Parathyroid adenoma (tissue), 2 donors: ENCODE data around the gene MINAR2.

Experiments used
- H2AFZ ChIP-seq: fragments of 300-600 bp; sonication (generic); one replicate; pipeline ENCODE4 v1.7.0; 2017; ENCODE audit warnings: antibody characterized with exemption, mild to moderate bottlenecking
- H3K27ac ChIP-seq: fragments of 300-600 bp; sonication (generic); one replicate; pipeline ENCODE4 v1.7.0; 2017
- H3K27me3 ChIP-seq: fragments of 300-600 bp; sonication (generic); one replicate; pipeline ENCODE4 v1.7.0; 2017; ENCODE audit warnings: low read length; ENCODE audit not compliant: control insufficient read depth, insufficient read depth
- H3K36me3 ChIP-seq: fragments of 300-600 bp; sonication (generic); one replicate; pipeline ENCODE4 v1.7.0; 2017; ENCODE audit warnings: low read length; ENCODE audit not compliant: control insufficient read depth, insufficient read depth
- H3K4me1 ChIP-seq: fragments of 300-600 bp; sonication (generic); one replicate; pipeline ENCODE4 v1.7.0; 2017; ENCODE audit warnings: control low read depth
- H3K4me2 ChIP-seq: fragments of 300-600 bp; sonication (generic); one replicate; pipeline ENCODE4 v1.7.0; 2017; ENCODE audit warnings: low read length
- H3K4me3 ChIP-seq: fragments of 300-600 bp; sonication (generic); one replicate; pipeline ENCODE4 v1.7.0; 2017; ENCODE audit warnings: low read depth, low read length
- H3K79me2 ChIP-seq: fragments of 300-600 bp; sonication (generic); one replicate; pipeline ENCODE4 v1.7.0; 2017; ENCODE audit warnings: control low read depth
- H3K9ac ChIP-seq: fragments of 300-600 bp; sonication (generic); one replicate; pipeline ENCODE4 v1.7.0; 2017; ENCODE audit warnings: mild to moderate bottlenecking
- H3K9me3 ChIP-seq: fragments of 300-600 bp; sonication (generic); one replicate; pipeline ENCODE4 v1.7.0; 2017; ENCODE audit warnings: low read length; ENCODE audit not compliant: control insufficient read depth
- TF ChIP-seq, protein P1 (sequence below): fragments of 300-600 bp; sonication (generic); IDR thresholded peaks from one replicate; pipeline ENCODE4 v1.7.0; 2017; ENCODE audit warnings: antibody characterized with exemption, mild to moderate bottlenecking
- donor health status: primary hyperparathyroidism.

The MINAR2 gene

DNA sequence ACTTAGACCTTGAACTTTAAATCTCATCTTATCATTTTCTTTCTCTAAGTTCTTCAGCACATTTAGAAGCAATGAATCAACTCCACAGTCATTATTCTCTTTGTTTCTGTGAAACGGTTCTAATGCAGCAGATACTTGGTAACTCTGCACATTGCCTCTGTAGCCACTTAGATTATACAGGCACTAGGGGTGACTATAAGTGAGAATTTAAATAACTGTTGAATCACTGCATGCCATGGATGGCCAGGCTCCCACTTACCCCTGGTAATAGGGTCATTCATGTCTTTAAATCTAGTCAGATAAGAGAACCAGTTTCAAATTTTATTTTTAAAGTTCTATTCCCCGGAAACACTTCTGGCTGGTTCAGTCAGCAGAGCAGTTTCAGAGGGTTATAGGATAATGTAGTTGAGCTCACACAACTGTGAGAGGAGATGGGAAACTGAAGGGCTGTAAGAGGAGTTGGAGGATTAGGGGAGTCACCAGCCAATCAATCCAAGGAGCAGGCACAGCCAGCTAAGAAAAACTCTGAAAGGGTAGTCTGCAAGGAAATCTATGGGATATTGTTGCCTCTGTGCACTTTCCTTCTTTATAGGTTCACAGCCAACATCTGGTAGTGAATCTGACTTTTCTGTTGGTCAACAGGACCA is 4.2 kb upstream of the MINAR2 start:
- H3K4me2 ChIP-seq, result no peak overlapping the region
- H3K9me3 ChIP-seq, result no peaks in the 10 kb centered on the region
- H3K27me3 ChIP-seq, result no peaks in the 10 kb centered on the region
- TF ChIP-seq, protein P1, sequence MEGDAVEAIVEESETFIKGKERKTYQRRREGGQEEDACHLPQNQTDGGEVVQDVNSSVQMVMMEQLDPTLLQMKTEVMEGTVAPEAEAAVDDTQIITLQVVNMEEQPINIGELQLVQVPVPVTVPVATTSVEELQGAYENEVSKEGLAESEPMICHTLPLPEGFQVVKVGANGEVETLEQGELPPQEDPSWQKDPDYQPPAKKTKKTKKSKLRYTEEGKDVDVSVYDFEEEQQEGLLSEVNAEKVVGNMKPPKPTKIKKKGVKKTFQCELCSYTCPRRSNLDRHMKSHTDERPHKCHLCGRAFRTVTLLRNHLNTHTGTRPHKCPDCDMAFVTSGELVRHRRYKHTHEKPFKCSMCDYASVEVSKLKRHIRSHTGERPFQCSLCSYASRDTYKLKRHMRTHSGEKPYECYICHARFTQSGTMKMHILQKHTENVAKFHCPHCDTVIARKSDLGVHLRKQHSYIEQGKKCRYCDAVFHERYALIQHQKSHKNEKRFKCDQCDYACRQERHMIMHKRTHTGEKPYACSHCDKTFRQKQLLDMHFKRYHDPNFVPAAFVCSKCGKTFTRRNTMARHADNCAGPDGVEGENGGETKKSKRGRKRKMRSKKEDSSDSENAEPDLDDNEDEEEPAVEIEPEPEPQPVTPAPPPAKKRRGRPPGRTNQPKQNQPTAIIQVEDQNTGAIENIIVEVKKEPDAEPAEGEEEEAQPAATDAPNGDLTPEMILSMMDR, result no peak
- no peak overlapping the region for H3K4me3 ChIP-seq
- H3K4me1 ChIP-seq, result no peaks in the 10 kb centered on the region
- no peak overlapping the region for H2AFZ ChIP-seq
- no peak overlapping the region for H3K9ac ChIP-seq
- no peaks in the 10 kb centered on the region for H3K36me3 ChIP-seq
- no peak overlapping the region for H3K27ac ChIP-seq
- no peaks in the 10 kb centered on the region for H3K79me2 ChIP-seq

DNA sequence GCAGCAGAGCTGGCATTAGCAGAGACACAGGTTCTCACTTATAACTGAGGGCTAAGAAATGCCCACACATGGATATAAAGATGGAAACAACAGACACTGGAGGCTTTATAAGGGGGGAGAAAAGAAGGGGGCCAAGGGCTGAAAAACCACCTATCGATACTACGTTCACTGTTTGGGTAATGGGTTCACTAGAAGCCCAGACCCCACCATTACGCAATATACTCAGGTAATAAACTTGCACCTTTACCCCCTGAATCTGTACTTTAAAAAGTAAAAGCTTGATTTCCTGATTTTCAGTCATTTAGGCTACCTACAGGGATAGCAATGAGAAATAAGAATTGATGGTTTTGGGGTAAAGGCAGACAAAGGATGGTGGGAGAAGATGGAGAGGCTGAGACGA is 1.9 kb upstream of the MINAR2 start:
- no peaks in the 10 kb centered on the region for H3K4me1 ChIP-seq
- TF ChIP-seq, protein P1, result no peak
- no peak overlapping the region for H3K4me3 ChIP-seq
- H3K36me3 ChIP-seq, result no peaks in the 10 kb centered on the region
- H3K79me2 ChIP-seq, result no peaks in the 10 kb centered on the region
- H3K9ac ChIP-seq, result no peak overlapping the region
- no peaks in the 10 kb centered on the region for H3K27me3 ChIP-seq
- no peak overlapping the region for H3K4me2 ChIP-seq
- no peak overlapping the region for H3K27ac ChIP-seq
- no peaks in the 10 kb centered on the region for H3K9me3 ChIP-seq
- H2AFZ ChIP-seq, result no peak overlapping the region

GRCh38 chr5:129746876-129747275 is 1.0 kb upstream of the MINAR2 start:
- no peak overlapping the region for H3K4me3 ChIP-seq

DNA sequence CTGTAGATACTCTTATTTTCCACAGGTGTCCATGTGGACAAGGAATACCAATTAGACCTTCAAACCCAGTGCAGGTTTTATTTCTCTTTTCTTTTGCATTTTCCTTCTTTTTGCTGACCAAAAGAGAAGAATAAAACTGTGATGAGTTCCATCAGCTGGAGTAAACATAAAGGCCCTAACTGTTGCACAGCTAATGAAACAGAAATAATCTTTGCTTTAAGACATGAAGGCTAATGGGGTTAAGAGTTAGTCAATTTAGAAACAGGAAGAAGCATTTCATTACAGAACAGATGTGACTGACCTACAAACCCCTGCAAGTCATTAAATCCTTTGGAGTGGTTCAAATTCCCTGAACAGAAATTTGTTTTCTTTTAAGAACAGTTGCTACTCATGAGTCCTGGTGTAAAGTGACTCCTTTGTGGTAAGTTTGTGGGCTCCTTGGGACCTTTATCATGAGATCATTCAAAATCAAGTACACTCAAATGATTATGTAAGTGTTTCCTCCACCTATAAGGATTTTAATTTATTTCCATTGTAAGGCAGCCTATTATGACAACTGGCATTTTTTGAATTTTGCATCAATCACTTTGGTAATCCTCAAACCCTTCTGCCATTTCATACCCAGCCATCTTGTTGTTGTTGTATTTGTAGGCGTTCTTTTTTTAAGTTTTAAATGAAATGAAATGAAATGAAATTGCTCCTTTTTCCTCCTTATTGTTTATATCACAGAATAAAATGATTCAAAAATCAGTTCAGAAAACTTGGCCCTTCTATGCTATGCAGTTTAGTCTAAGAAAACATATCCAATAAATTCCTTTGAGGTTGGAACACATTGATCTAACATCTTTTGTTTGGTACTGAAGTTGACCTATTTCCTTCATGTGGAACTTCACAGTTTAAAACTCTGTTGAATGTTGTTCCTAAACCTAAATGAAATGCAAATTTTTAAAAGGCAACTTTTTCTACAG is 1.3 kb downstream of the MINAR2 start:
- Histone ChIP-seq H3K79me2 (no peaks in the 10 kb centered on the region), H3K27me3 (no peaks in the 10 kb centered on the region), H3K9me3 (no peaks in the 10 kb centered on the region), H3K36me3 (no peaks in the 10 kb centered on the region), H3K4me3 (no peak overlapping the region), H3K4me2 (no peak overlapping the region), H3K27ac (no peak overlapping the region), H2AFZ (no peak overlapping the region), H3K9ac (no peak overlapping the region), H3K4me1 (no peaks in the 10 kb centered on the region)
- TF ChIP-seq, protein P1, result no peak

More at GRCh38 chr5:129746876-129747275, 1.0 kb upstream of the MINAR2 start:
- no peaks in the 10 kb centered on the region for H3K36me3 ChIP-seq
- H3K9me3 ChIP-seq, result no peaks in the 10 kb centered on the region
- H3K9ac ChIP-seq, result no peak overlapping the region
- H3K27me3 ChIP-seq, result no peaks in the 10 kb centered on the region
- H2AFZ ChIP-seq, result no peak overlapping the region
- H3K27ac ChIP-seq, result no peak overlapping the region
- TF ChIP-seq, protein P1, result no peak
- no peaks in the 10 kb centered on the region for H3K4me1 ChIP-seq
- H3K79me2 ChIP-seq, result no peaks in the 10 kb centered on the region
- no peak overlapping the region for H3K4me2 ChIP-seq
